HL-60 (cell line): ENCODE results near the gene PHF21A.

Experiments used
- CTCF ChIP-seq: IDR thresholded peaks from one replicate; pipeline ENCODE4 v1.5.1; 2011; ENCODE audit warnings: low read length, control low read depth, inconsistent platforms; ENCODE audit not compliant: insufficient read depth
- GABPA ChIP-seq: IDR thresholded peaks from 2 replicates; pipeline ENCODE4 v1.6.1; 2012; ENCODE audit warnings: low read depth
- POLR2AphosphoS5 ChIP-seq: IDR thresholded peaks from 2 replicates; pipeline ENCODE4 v1.6.1; 2012; ENCODE audit warnings: low read depth

GRCh38 chr11:46012185-46012584 lies 109.1 kb downstream of the PHF21A start:
- TF ChIP-seq CTCF: no peak
- TF ChIP-seq POLR2AphosphoS5: no peak
- TF ChIP-seq GABPA: no peak
